Aorta (tissue), 5 donors: ENCODE data around the gene SPATA2L. TPM values are rescaled to one million over a fixed set of nuclear protein-coding genes. Genes with fewer than 3 reads are reported as not detected.
"Not testable (repeated sequence)": the region's sequence is repeated elsewhere in the genome, so short reads cannot be mapped to it uniquely, and the experiment has no call there.

Source experiments
- ATAC-seq: fragments of 200-7000 bp; cut with Tn5 transposase; one replicate; pipeline ENCODE4 v1.9.1; 2022; ENCODE audit warnings: moderate library complexity; ENCODE audit not compliant: low FRiP score
- DNase-seq, 2 donors: peaks; one replicate each; pipeline ENCODE4 v3.0.0-alpha.2; 2020
- H3K27ac ChIP-seq, 2 donors: one replicate each; pipeline ENCODE4 v1.5.1; 2013; ENCODE audit warnings: low read length in 2 of 2, mild to moderate bottlenecking in 2 of 2, moderate library complexity in 2 of 2, control low read depth in 1 of 2, inconsistent platforms in 1 of 2, low read depth in 1 of 2
- H3K27me3 ChIP-seq, 2 donors: one replicate each; pipeline ENCODE4 v1.6.1; 2013; ENCODE audit warnings: control low read depth in 1 of 2, low read length in 1 of 2, mild to moderate bottlenecking in 1 of 2, moderate library complexity in 1 of 2; ENCODE audit not compliant: insufficient read depth in 2 of 2, control insufficient read depth in 1 of 2
- H3K36me3 ChIP-seq, 2 donors: one replicate each; pipeline ENCODE4 v1.6.1; 2013; ENCODE audit warnings: control low read depth in 1 of 2, low read length in 1 of 2, mild to moderate bottlenecking in 1 of 2; ENCODE audit not compliant: insufficient read depth in 2 of 2, control insufficient read depth in 1 of 2
- H3K4me1 ChIP-seq, 2 donors: one replicate each; pipeline ENCODE4 v1.6.1; 2013; ENCODE audit warnings: low read length in 2 of 2, control low read depth in 1 of 2, mild to moderate bottlenecking in 1 of 2, moderate library complexity in 1 of 2; ENCODE audit not compliant: insufficient read depth in 2 of 2, control insufficient read depth in 1 of 2
- H3K4me3 ChIP-seq, 2 donors: one replicate each; pipeline ENCODE4 v1.5.1; 2013; ENCODE audit warnings: low read length in 2 of 2, control low read depth in 1 of 2, mild to moderate bottlenecking in 1 of 2
- H3K9me3 ChIP-seq: one replicate; pipeline ENCODE4 v1.6.1; 2013; ENCODE audit warnings: mild to moderate bottlenecking, low read length; ENCODE audit not compliant: control insufficient read depth
- WGBS, 2 donors: extraction: QIAGEN DNeasy Blood & Tissue Kit; methylation state at CpG; one replicate each; pipeline ENCODE4 v1.1.7; 2013; 5-methylcytosine and 5-hydroxymethylcytosine counted together
- intact Hi-C, 2 donors: fragments of 100-400 bp; cut with DNase I; formaldehyde crosslinking; loops; one replicate each; pipeline versions ENCODE4 v1.14.2 to v1.15.0; 2022
- polyA plus RNA-seq, 2 donors: library from polyadenylated mRNA; stranded (reverse); fragments of 200-250 nt; gene quantifications; one replicate each; pipeline ENCODE4 v1.2.3, GENCODE V29; 2013
- total RNA-seq, 2 donors: library from RNA; stranded (reverse); fragmentation: NEBNext Ultra II Directional; extraction: Animal tissue kit (Norgen Biotek cat#: 25700); gene quantifications; one replicate each; pipeline ENCODE4 v1.2.1, GENCODE V29; 2021
- donor health status: healthy with polysubstance abuse.
- donor health status: Bipolar disorder and iron deficiency.
- donor health status: DM: no; HTN: no; CAD: no.
- donor health status: DM: no; HTN: no; CAD: no.
- donor health status: DM: yes; HTN: yes; CAD: no.

SPATA2L gene
- total and polyA plus RNA-seq, 4 donors, result 4.9 to 13.4 (median 10.5) TPM

GRCh38 chr16:89697616-89698331 lies 3.7 kb downstream of the SPATA2L start:
- H3K36me3 ChIP-seq, result no peaks in the 10 kb centered on the region
- H3K27ac ChIP-seq, result no peak overlapping the region
- no peaks in the 10 kb centered on the region for H3K9me3 ChIP-seq
- H3K4me3 ChIP-seq, result no peak overlapping the region
- H3K27me3 ChIP-seq, result peaks cover 0 to 3% of the 10 kb centered on the region in 2 donors
- WGBS, 2 donors, result 88 to 89% methylated on average over 32 of the region's 32 CpGs
- ATAC-seq (no peak), DNase-seq (no peak)
- intact Hi-C loops, result no loop called here
- H3K4me1 ChIP-seq, result no peaks in the 10 kb centered on the region

DNA sequence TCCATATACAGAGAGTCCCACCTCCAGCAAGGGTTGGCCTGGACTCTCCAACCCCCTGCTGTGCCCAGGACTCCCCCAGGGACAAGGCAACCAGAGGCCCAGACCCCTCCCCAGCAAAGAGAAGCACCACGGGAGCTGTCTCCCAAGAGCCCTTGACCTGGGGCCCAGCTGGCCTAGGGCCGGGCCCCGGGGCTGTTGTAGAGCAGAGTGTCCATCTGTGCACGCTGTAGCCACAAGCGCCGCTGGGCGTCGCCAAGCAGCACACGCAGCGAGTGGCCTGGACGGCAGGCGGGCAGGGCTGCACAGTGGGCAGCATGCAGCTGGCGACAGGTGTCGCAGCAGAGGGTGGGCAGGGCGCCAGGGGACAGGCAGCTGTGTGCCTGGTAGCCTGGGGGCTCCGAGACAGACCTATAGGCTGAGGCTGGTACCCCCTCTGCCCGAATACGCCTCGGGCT lies 4.3 kb downstream of the SPATA2L start:
- WGBS, 2 donors, result 90 to 92% methylated on average over 19 of the region's 19 CpGs
- Histone ChIP-seq H3K4me1 (no peaks in the 10 kb centered on the region), H3K27me3 (peaks cover 0 to 3% of the 10 kb centered on the region in 2 donors), H3K9me3 (no peaks in the 10 kb centered on the region), H3K36me3 (no peaks in the 10 kb centered on the region), H3K4me3 (no peak overlapping the region), H3K27ac (no peak overlapping the region)
- intact Hi-C loops, result no loop called here
- ATAC-seq, result no peak
- DNase-seq, result no peak

- ATAC-seq, result no peak
- intact Hi-C loops, result no loop called here
- Histone ChIP-seq H3K36me3 (no peaks in the 10 kb centered on the region), H3K27ac (no peak overlapping the region), H3K4me3 (no peak overlapping the region), H3K27me3 (peaks cover 0 to 3% of the 10 kb centered on the region in 2 donors), H3K4me1 (no peaks in the 10 kb centered on the region), H3K9me3 (no peaks in the 10 kb centered on the region)
- DNase-seq, result no peak
- 80% methylated on average over 18 of the region's 18 CpGs for WGBS, 2 donors
Measured at GRCh38 chr16:89696670-89697128, 4.8 kb downstream of the SPATA2L start.

DNA sequence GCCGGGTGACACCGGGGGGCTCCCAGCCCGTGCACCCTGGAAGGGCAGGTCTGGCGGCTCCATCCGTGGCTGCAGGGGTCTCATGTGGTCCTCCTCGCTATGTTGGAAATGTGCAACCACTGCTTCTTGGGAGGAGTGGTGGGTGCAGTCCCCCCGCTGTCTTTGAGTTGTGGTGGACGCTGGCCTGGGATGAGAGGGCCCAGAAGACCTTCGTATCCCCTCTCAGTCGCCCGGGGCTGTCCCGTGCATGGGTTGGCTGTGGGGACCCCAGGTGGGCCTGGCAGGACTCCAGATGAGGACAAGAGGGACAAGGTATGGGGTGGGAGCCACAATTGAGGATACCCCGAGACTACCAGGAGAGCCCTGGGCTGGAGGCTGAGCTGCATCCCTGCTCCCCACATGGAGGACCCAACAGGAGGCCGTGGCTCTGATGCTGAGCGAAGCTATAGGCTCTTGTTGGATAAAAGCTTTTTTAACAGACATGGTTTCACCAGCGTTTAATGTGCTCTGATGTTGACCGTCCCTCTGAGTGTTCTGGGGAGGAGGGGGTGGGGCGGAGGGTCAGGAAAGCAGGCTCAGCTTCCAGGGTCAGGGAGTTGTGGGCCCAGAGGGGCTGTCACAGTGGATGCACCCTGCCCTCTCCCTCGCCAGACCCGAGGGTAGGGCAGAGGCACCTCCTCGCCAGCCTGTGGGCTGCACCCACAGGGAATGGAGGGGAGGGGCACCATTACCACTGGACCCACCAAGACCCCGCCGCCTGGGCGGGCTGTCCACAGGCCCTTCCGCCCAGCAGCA lies 5.4 kb downstream of the SPATA2L start:
- Histone ChIP-seq H3K27me3 (peaks cover 0 to 3% of the 10 kb centered on the region in 2 donors), H3K4me1 (no peaks in the 10 kb centered on the region), H3K36me3 (no peaks in the 10 kb centered on the region), H3K27ac (no peak overlapping the region), H3K4me3 (no peak overlapping the region), H3K9me3 (no peaks in the 10 kb centered on the region)
- intact Hi-C loops, result no loop called here
- no peak for ATAC-seq
- 79 to 80% methylated on average over 25 of the region's 25 CpGs for WGBS, 2 donors
- DNase-seq, result no peak

DNA sequence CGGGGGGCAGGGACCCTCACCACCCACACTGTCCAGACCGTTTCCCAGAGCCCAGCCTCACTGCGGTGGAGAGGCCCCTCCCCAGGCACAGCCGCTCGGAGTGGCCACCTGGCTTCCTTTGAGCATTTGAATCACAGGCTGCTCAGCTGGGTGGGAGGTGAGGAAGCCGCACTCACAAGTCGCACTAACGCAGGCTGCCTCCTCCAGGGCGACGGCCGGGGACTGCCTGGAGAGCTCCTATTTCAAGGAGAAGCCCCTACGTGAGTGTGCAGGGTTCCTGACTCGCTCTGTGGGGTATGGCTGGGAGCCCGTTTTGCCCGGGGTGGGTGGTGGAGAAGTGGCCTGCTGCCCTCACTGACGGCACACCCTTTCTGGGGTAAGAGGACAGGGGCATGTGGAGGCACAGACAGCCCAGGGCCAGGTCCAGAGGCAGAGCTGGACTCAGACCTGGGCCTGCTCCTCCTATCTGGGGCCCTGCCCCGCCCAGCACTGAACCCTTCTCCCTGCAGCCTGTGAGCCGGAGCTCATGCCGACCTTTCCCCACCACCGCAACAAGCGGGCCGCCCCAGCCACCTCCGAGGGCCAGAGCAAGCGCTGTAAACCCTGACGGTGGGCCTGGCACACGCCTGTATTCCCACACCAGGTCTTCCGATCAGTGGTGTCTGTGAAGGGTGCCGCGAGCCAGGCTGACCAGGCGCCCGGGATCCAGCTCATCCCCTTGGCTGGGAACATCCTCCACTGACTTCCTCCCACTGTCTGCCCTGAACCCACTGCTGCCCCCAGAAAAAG lies 6.2 kb downstream of the SPATA2L start:
- Histone ChIP-seq H3K4me1 (no peaks in the 10 kb centered on the region), H3K4me3 (no peak overlapping the region), H3K27ac (no peak overlapping the region), H3K9me3 (no peaks in the 10 kb centered on the region), H3K27me3 (peaks cover 0 to 3% of the 10 kb centered on the region in 2 donors), H3K36me3 (no peaks in the 10 kb centered on the region)
- peak in 1 of 2 donors; percentile 54 for DNase-seq
- intact Hi-C loops, result no loop called here
- 87 to 89% methylated on average over 31 of the region's 31 CpGs for WGBS, 2 donors
- no peak for ATAC-seq

GRCh38 chr16:89694784-89695085 lies 6.8 kb downstream of the SPATA2L start:
- H3K27ac ChIP-seq, H3K36me3 ChIP-seq, H3K27me3 ChIP-seq, intact Hi-C loops, H3K4me3 ChIP-seq, H3K4me1 ChIP-seq, H3K9me3 ChIP-seq, DNase-seq, ATAC-seq: not testable (repeated sequence)
- 91 to 92% methylated on average over 21 to 23 of the region's 23 CpGs for WGBS, 2 donors

DNA sequence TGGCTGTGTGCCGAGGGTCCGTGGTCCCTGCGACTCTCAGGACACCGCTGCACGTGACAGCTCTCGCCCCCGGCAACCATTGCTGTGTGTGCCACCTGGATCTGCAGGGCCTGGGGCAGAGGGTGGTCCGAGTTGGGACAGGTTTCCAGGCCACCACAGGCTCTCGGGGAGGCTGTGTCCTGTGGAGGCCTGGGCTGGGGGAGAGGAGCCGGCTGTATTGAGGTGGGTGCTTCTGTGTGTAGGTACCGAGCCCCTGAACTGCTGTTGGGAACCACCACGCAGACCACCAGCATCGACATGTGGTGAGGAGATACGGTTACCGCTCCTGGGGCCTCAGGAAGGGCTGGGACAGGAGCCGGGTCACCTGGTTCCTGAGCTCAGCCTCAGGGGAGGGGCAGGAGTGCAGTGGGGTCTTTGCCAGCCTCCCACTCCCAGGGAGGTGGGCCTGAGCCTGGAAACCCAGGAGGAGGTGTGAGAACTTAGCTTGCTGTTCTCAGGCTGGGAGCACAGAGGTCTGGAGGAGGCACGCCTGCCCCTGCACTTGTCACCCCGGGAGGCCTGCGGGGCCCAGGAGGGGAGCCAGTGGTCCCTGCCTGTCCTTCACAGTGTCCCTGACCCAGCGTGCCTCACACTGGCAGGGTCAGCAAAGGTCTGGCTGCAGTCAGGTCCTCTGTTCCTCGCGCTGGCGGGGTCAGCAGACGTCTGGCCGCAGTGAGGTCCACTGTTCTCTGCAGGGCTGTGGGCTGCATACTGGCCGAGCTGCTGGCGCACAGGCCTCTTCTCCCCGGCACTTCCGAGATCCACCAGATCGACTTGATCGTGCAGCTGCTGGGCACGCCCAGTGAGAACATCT lies 7.3 kb downstream of the SPATA2L start:
- DNase-seq, result peak in 1 of 2 donors; percentile 76
- Histone ChIP-seq H3K27me3 (peaks cover 0 to 3% of the 10 kb centered on the region in 2 donors), H3K27ac (no peak overlapping the region), H3K4me3 (no peak overlapping the region), H3K4me1 (no peaks in the 10 kb centered on the region), H3K36me3 (no peaks in the 10 kb centered on the region), H3K9me3 (no peaks in the 10 kb centered on the region)
- 88% methylated on average over 32 of the region's 32 CpGs for WGBS, 2 donors
- intact Hi-C loops, result no loop called here
- ATAC-seq, result no peak

DNA sequence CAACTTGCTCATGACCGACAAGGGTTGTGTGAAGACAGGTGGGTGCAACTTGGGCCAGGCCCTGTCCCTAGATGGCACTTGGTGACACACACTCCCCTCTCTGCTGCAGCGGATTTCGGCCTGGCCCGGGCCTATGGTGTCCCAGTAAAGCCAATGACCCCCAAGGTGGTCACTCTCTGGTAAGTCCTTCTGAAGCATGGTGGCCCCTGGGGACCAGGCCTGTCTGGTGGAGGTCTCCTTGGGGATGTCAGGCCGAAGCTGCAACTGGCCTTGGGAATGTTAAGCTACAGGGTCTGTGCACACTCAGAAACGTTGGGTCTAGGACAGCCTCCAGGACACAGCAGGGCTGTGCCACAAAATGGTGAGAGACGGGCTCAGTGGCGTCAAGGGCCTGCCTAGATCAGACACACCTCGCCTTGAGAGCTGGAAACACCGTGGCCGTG lies 8.2 kb downstream of the SPATA2L start:
- Histone ChIP-seq H3K4me1 (no peaks in the 10 kb centered on the region), H3K27me3 (peaks cover 0 to 3% of the 10 kb centered on the region in 2 donors), H3K9me3 (no peaks in the 10 kb centered on the region), H3K27ac (no peak overlapping the region), H3K36me3 (no peaks in the 10 kb centered on the region), H3K4me3 (no peak overlapping the region)
- ATAC-seq, result no peak
- WGBS, 2 donors, result 89 to 90% methylated on average over 11 of the region's 11 CpGs
- intact Hi-C loops, result no loop called here
- DNase-seq, result no peak
